Smooth muscle cell (in vitro differentiated cells): ENCODE results near the gene ARHGDIB. TPM values are rescaled to one million over a fixed set of nuclear protein-coding genes. Genes with fewer than 3 reads are reported as not detected.

ENCODE experiments used
- DNase-seq: peaks from one replicate; lab custom pipeline; 2025; ENCODE audit not compliant: unreplicated experiment; lab: John Stamatoyannopoulos, UW
- H2AFZ ChIP-seq: fragments of 200-600 bp; sonication (generic); 2 replicates; pipeline ENCODE4 v1.6.0; 2016; ENCODE audit warnings: antibody characterized with exemption, low read depth, mild to moderate bottlenecking
- H3F3A ChIP-seq: fragments of 200-600 bp; sonication (generic); 2 replicates; pipeline ENCODE4 v1.6.0; 2017; ENCODE audit warnings: antibody characterized with exemption, low read depth
- H3K27ac ChIP-seq: fragments of 200-600 bp; sonication (generic); 2 replicates; pipeline ENCODE4 v1.5.1; 2016; ENCODE audit warnings: low read depth, mild to moderate bottlenecking
- H3K27me3 ChIP-seq: fragments of 200-600 bp; sonication (generic); 2 replicates; pipeline ENCODE4 v1.6.1; 2016; ENCODE audit warnings: low read depth, mild to moderate bottlenecking
- H3K36me3 ChIP-seq: fragments of 200-600 bp; sonication (generic); 2 replicates; pipeline ENCODE4 v1.5.1; 2016; ENCODE audit warnings: low read depth
- H3K4me1 ChIP-seq: fragments of 200-600 bp; sonication (generic); 2 replicates; pipeline ENCODE4 v1.5.1; 2016; ENCODE audit warnings: low read depth
- H3K4me2 ChIP-seq: fragments of 200-600 bp; sonication (generic); 2 replicates; pipeline ENCODE4 v1.6.0; 2016; ENCODE audit warnings: mild to moderate bottlenecking
- H3K4me3 ChIP-seq: fragments of 200-600 bp; sonication (generic); 2 replicates; pipeline ENCODE4 v1.5.1; 2016; ENCODE audit warnings: mild to moderate bottlenecking
- H3K79me2 ChIP-seq: fragments of 200-600 bp; sonication (generic); 2 replicates; pipeline ENCODE4 v1.6.0; 2016; ENCODE audit warnings: low read depth, mild to moderate bottlenecking
- H3K9ac ChIP-seq: fragments of 200-600 bp; sonication (generic); 2 replicates; pipeline ENCODE4 v1.6.0; 2016; ENCODE audit warnings: low read depth
- H3K9me3 ChIP-seq: fragments of 200-600 bp; sonication (generic); replicated peaks from 2 replicates; pipeline ENCODE4 v1.5.1; 2016; ENCODE audit warnings: low read depth
- H4K20me1 ChIP-seq: fragments of 200-600 bp; sonication (generic); 2 replicates; pipeline ENCODE4 v1.6.0; 2016; ENCODE audit warnings: low read depth
- WGBS: methylation state at CpG from one replicate; pipeline ENCODE4 v1.1.7; 2016; ENCODE audit warnings: low lambda C conversion rate; 5-methylcytosine and 5-hydroxymethylcytosine counted together
- polyA plus RNA-seq: library from polyadenylated mRNA; unstranded; fragments of >200 nt; fragmentation: Nextera tagmentation; extraction: Ambion mirVana; gene quantifications from 2 replicates; pipeline ENCODE4 v1.2.1, GENCODE V29; 2016
- total RNA-seq: library from RNA; depleted of rRNA; stranded (reverse); fragments of >200 nt; gene quantifications from 2 replicates; pipeline ENCODE4 v1.2.3, GENCODE V29; 2014
- TF ChIP-seq, protein P1 (sequence below): fragments of 200-600 bp; sonication (generic); IDR thresholded peaks from 2 replicates; pipeline ENCODE4 v1.5.1; 2017; ENCODE audit warnings: borderline replicate concordance, mild to moderate bottlenecking, antibody characterized with exemption; ENCODE audit not compliant: insufficient read depth, poor library complexity, severe bottlenecking

The ARHGDIB gene
- total and polyA plus RNA-seq, 2 experiments from 2014 or later, result 35.8 to 36.4 TPM

DNA sequence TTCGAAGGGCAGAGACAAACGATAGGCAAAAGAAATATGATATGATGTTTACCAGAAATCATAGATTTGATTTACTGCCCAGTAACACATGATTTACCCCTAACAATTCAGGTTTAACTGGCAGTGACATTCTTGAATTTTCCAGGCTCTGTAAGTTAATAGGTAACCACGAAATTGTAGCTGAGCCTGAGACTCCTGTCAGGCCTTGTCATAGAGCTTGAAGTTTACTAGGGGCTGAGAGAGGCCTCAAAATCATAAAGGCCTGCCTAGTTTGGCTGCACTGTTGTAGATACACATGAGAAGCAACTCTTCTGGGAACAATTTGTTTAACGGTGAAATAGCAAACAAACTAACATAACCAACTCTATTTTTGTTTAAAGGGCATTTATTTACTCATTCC is 26.4 kb downstream of the ARHGDIB start:
- Histone ChIP-seq H3F3A (peaks cover 28% of the 10 kb centered on the region), H3K27ac (peak overlapping the region; percentile 71), H3K4me3 (no peak overlapping the region), H3K4me1 (peaks cover 7% of the 10 kb centered on the region), H3K79me2 (no peaks in the 10 kb centered on the region), H3K9ac (no peak overlapping the region), H2AFZ (peak overlapping the region; percentile 57), H3K36me3 (no peaks in the 10 kb centered on the region), H4K20me1 (no peaks in the 10 kb centered on the region), H3K9me3 (no peaks in the 10 kb centered on the region), H3K27me3 (no peaks in the 10 kb centered on the region), H3K4me2 (peak overlapping the region; percentile 2)
- 75% methylated on average over 4 of the region's 4 CpGs for WGBS
- TF ChIP-seq, protein P1, sequence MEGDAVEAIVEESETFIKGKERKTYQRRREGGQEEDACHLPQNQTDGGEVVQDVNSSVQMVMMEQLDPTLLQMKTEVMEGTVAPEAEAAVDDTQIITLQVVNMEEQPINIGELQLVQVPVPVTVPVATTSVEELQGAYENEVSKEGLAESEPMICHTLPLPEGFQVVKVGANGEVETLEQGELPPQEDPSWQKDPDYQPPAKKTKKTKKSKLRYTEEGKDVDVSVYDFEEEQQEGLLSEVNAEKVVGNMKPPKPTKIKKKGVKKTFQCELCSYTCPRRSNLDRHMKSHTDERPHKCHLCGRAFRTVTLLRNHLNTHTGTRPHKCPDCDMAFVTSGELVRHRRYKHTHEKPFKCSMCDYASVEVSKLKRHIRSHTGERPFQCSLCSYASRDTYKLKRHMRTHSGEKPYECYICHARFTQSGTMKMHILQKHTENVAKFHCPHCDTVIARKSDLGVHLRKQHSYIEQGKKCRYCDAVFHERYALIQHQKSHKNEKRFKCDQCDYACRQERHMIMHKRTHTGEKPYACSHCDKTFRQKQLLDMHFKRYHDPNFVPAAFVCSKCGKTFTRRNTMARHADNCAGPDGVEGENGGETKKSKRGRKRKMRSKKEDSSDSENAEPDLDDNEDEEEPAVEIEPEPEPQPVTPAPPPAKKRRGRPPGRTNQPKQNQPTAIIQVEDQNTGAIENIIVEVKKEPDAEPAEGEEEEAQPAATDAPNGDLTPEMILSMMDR, result no peak
- DNase-seq, result no peak

DNA sequence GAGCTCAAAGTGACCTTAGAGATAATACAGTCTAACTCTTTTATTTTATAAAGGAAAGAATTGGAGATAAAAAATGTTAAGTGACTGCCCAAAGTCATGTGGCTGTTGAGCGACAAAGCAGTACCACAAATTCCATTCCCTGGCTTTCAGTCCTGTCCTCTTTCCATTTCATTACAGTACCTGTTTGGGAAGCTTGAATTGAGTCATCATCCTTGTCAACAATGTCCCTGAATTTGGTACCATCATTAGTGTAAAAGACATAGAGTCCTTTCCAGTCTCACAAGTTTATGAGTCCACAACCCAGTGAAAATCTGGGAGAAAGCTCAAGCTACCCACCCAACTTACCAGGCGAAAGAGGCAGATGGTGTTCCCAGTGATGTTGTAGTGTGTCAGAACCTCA is 26.9 kb downstream of the ARHGDIB start:
- no peaks in the 10 kb centered on the region for H3K27me3 ChIP-seq
- peak overlapping the region; percentile 71 for H3K27ac ChIP-seq
- H4K20me1 ChIP-seq, result no peaks in the 10 kb centered on the region
- H3K4me2 ChIP-seq, result no peak overlapping the region
- whole genome bisulfite sequencing, result 81% methylated on average over 2 of the region's 2 CpGs
- no peaks in the 10 kb centered on the region for H3K9me3 ChIP-seq
- TF ChIP-seq, protein P1, result no peak
- H3K9ac ChIP-seq, result no peak overlapping the region
- no peaks in the 10 kb centered on the region for H3K36me3 ChIP-seq
- no peak overlapping the region for H2AFZ ChIP-seq
- no peak for DNase-seq
- no peaks in the 10 kb centered on the region for H3K79me2 ChIP-seq
- H3K4me3 ChIP-seq, result no peak overlapping the region
- peaks cover 11% of the 10 kb centered on the region for H3K4me1 ChIP-seq
- H3F3A ChIP-seq, result peaks cover 28% of the 10 kb centered on the region

DNA sequence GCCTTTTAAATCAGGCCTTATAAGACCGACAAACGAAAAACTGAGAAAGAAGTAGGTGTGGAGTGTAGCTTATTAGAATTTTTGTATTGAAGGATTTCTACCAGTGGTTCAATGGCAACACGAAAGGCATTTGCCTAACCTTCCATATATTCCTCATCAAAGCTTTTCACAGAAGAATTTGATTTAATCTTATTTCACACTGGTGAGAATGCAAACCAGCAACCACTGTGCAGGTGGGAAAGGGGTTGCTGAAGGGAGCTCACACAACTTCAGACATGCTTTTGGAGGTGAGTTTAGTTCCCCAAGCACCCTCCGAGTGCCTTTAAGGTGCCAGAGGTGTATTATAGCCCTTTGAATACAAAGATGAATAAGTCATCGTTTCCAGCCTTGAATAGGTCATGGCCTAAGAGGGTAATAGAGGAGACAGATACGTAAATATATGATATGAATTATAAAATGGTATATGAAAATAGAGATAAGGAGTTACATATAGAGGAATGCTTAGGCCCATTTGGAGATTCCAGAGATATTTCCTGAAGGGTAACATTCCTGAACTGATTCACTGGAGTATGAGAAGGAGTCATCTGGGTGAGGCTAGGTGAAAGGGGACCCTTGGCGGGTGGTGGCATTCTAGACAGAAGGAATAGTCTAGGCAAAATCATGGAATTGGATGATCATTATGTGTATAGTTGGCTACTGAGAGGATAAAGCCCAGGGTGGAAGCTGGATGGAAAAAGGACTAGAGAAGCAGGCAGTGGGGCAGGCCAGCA is 29.4 kb downstream of the ARHGDIB start:
- no peak overlapping the region for H3K4me3 ChIP-seq
- no peak overlapping the region for H3K4me2 ChIP-seq
- peak overlapping the region; percentile 81 for H3K27ac ChIP-seq
- 89% methylated on average over 7 of the region's 7 CpGs for WGBS
- TF ChIP-seq, protein P1, result no peak
- no peak overlapping the region for H3K9ac ChIP-seq
- no peaks in the 10 kb centered on the region for H3K9me3 ChIP-seq
- peaks cover 19% of the 10 kb centered on the region for H3F3A ChIP-seq
- H3K27me3 ChIP-seq, result no peaks in the 10 kb centered on the region
- peak overlapping the region; percentile 81 for H2AFZ ChIP-seq
- no peaks in the 10 kb centered on the region for H3K36me3 ChIP-seq
- H3K4me1 ChIP-seq, result peaks cover 23% of the 10 kb centered on the region
- H3K79me2 ChIP-seq, result no peaks in the 10 kb centered on the region
- no peaks in the 10 kb centered on the region for H4K20me1 ChIP-seq
- DNase-seq, result no peak

DNA sequence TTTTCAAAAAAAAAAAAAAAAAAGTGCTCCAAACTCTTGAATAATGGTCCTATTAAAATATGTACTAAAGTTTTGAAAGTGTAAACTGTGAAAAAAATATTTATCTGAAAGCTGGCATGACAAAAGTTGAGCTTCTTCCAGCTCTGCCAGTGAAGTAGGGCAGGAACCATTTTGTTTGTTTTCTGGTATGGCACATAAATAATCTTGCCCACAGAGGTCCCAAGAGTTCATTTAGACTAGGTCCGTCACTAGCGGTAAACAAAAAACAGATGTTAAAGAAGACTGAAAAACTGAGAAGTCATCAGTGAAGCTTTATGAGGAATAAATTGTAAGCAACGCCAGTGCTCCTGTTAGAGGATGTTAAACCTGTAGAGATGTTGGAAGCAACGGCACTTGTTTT is 30.0 kb downstream of the ARHGDIB start:
- H3K9me3 ChIP-seq, result no peaks in the 10 kb centered on the region
- peak overlapping the region; percentile 81 for H3K27ac ChIP-seq
- no peaks in the 10 kb centered on the region for H3K79me2 ChIP-seq
- H4K20me1 ChIP-seq, result no peaks in the 10 kb centered on the region
- TF ChIP-seq, protein P1, result no peak
- no peaks in the 10 kb centered on the region for H3K36me3 ChIP-seq
- H3K4me3 ChIP-seq, result no peak overlapping the region
- peak overlapping the region; percentile 81 for H2AFZ ChIP-seq
- peaks cover 23% of the 10 kb centered on the region for H3K4me1 ChIP-seq
- no peak for DNase-seq
- 53% methylated on average over 4 of the region's 4 CpGs for WGBS
- peaks cover 15% of the 10 kb centered on the region for H3F3A ChIP-seq
- H3K9ac ChIP-seq, result no peak overlapping the region
- no peaks in the 10 kb centered on the region for H3K27me3 ChIP-seq
- no peak overlapping the region for H3K4me2 ChIP-seq
